Measurements from ENCODE around the gene THPO. TPM values are rescaled to one million over a fixed set of nuclear protein-coding genes. Genes with fewer than 3 reads are reported as not detected.
A peak's percentile ranks its signal among the peaks of the same experiment; 100 is the strongest.

The THPO gene
- total RNA-seq, 2 donors from 2014 or later, result 1.1 TPM; not detected in 1

DNA sequence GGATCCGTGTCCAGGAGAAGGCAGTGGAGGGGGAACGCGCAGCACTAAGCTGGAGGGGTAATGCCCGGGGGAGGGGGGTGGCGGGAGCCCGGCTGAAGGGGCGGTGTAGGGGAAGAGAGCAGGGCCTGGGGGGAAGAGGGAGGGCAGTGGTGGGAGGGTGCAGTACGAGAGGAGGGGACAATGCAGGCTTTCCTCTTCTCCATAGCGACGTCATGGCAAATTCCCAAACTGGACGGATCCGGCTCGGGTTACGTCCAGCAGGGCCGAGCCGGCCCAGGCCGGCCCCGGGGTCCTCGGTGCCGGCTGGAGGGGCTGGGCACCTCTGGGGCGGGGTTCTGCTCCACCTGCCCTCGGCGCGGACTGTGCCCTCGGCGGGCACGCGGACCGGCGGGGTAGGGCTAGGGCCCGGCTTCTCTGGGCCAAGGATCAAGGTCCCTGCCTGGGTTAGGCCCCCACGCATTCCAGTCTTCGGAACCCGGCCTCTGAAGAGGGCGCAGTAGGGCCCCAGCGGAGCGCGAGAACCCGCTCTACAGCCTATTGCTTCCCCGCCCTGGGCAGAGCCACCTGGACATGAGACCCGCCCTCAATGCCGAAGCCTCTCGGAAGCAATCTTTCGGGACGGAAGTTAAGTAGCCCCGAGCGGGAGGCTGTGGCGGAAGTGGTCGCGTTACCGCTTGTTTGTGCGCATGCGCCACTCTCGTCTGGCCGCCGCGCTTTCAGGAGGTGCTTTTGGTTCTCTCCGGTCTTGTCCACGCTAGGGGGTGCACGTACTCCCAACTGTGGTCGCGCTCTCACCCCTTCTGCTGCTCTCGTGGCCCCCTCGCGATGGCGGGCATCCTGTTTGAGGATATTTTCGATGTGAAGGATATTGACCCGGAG lies 15.1 kb downstream of the THPO start:
- TF ChIP-seq CTCF (IDR thresholded peaks at IDR 0.05), result peak; percentile 49
- Histone ChIP-seq H3K9me3 (no peaks in the 10 kb centered on the region), H3K4me1 (ENCODE audit: control insufficient read depth in 1 of 2, low read depth in 2 of 2) (peaks cover 11 to 27% of the 10 kb centered on the region in 2 donors), H3K4me3 (peak overlapping the region; percentile 98), H3K36me3 (peaks cover under 1% of the 10 kb centered on the region), H3K27ac (peak overlapping the region; percentile 95 to 100), H3K27me3 (replicated peaks; ENCODE audit: insufficient read depth) (no peaks in the 10 kb centered on the region)
- peak; percentile 72 for DNase-seq (ENCODE audit: low spot score)
- peak; percentile 77 for ATAC-seq (ENCODE audit: insufficient number of reproducible peaks, low FRiP score, low read depth)

GRCh38 chr3:184361932-184362667 lies 15.9 kb downstream of the THPO start:
- peak overlapping the region; percentile 98 for H3K4me3 ChIP-seq
- peaks cover 9% of the 10 kb centered on the region for H3K36me3 ChIP-seq
- H3K27ac ChIP-seq, result peak overlapping the region; percentile 95 to 100
- TF ChIP-seq CTCF (IDR thresholded peaks at IDR 0.05), result no peak
- no peaks in the 10 kb centered on the region for H3K9me3 ChIP-seq
- peak; percentile 3 for ATAC-seq (ENCODE audit: insufficient number of reproducible peaks, low FRiP score, low read depth)
- no peaks in the 10 kb centered on the region for H3K27me3 ChIP-seq (replicated peaks; ENCODE audit: insufficient read depth)
- DNase-seq (ENCODE audit: low spot score), result no peak
- peaks cover 11 to 27% of the 10 kb centered on the region in 2 donors for H3K4me1 ChIP-seq (ENCODE audit: control insufficient read depth in 1 of 2, low read depth in 2 of 2)

GRCh38 chr3:184361532-184361931 lies 16.5 kb downstream of the THPO start, which contains the start of the genes CLCN2 and POLR2H:
Gene CLCN2, minus strand, starts transcription at chr3:184361605. Its CDS starts 126 bp downstream, at chr3:184361479.
Gene POLR2H, plus strand, starts transcription at chr3:184361710. Its CDS starts 1,783 bp downstream, at chr3:184363493.
- no peak for TF ChIP-seq CTCF (IDR thresholded peaks at IDR 0.05)
- peaks cover 11% of the 10 kb centered on the region for H3K36me3 ChIP-seq
- peak within 1 kb of the TSS; percentile 98 for H3K4me3 ChIP-seq
- peaks cover 11 to 27% of the 10 kb centered on the region in 2 donors for H3K4me1 ChIP-seq (ENCODE audit: control insufficient read depth in 1 of 2, low read depth in 2 of 2)
- peak within 1 kb of the TSS; percentile 95 to 100 for H3K27ac ChIP-seq
- ATAC-seq (ENCODE audit: insufficient number of reproducible peaks, low FRiP score, low read depth) (peak; percentile 7), DNase-seq (ENCODE audit: low spot score) (no peak)
- no peaks in the 10 kb centered on the region for H3K9me3 ChIP-seq
- H3K27me3 ChIP-seq (replicated peaks; ENCODE audit: insufficient read depth), result no peaks in the 10 kb centered on the region

GRCh38 chr3:184360929-184361531 lies 17.0 kb downstream of the THPO start:
- Histone ChIP-seq H3K9me3 (no peaks in the 10 kb centered on the region), H3K36me3 (peaks cover 11% of the 10 kb centered on the region), H3K27ac (peak overlapping the region; percentile 95 to 100), H3K4me1 (ENCODE audit: control insufficient read depth in 1 of 2, low read depth in 2 of 2) (peaks cover 11 to 27% of the 10 kb centered on the region in 2 donors), H3K4me3 (peak overlapping the region; percentile 98), H3K27me3 (replicated peaks; ENCODE audit: insufficient read depth) (no peaks in the 10 kb centered on the region)
- no peak for TF ChIP-seq CTCF (IDR thresholded peaks at IDR 0.05)
- ATAC-seq (ENCODE audit: insufficient number of reproducible peaks, low FRiP score, low read depth) (no peak), DNase-seq (ENCODE audit: low spot score) (no peak)

Data from thoracic aorta (tissue), 2 donors.